Measurements from ENCODE around the gene SLCO4C1. TPM values are rescaled to one million over a fixed set of nuclear protein-coding genes. Genes with fewer than 3 reads are reported as not detected.
"Not testable (repeated sequence)": the region's sequence is repeated elsewhere in the genome, so short reads cannot be mapped to it uniquely, and the experiment has no call there.

The SLCO4C1 gene, protein sequence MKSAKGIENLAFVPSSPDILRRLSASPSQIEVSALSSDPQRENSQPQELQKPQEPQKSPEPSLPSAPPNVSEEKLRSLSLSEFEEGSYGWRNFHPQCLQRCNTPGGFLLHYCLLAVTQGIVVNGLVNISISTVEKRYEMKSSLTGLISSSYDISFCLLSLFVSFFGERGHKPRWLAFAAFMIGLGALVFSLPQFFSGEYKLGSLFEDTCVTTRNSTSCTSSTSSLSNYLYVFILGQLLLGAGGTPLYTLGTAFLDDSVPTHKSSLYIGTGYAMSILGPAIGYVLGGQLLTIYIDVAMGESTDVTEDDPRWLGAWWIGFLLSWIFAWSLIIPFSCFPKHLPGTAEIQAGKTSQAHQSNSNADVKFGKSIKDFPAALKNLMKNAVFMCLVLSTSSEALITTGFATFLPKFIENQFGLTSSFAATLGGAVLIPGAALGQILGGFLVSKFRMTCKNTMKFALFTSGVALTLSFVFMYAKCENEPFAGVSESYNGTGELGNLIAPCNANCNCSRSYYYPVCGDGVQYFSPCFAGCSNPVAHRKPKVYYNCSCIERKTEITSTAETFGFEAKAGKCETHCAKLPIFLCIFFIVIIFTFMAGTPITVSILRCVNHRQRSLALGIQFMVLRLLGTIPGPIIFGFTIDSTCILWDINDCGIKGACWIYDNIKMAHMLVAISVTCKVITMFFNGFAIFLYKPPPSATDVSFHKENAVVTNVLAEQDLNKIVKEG
- 0.10 and 0.11 TPM in 2 replicates for total RNA-seq
- long read RNA-seq = 0 reads

DNA sequence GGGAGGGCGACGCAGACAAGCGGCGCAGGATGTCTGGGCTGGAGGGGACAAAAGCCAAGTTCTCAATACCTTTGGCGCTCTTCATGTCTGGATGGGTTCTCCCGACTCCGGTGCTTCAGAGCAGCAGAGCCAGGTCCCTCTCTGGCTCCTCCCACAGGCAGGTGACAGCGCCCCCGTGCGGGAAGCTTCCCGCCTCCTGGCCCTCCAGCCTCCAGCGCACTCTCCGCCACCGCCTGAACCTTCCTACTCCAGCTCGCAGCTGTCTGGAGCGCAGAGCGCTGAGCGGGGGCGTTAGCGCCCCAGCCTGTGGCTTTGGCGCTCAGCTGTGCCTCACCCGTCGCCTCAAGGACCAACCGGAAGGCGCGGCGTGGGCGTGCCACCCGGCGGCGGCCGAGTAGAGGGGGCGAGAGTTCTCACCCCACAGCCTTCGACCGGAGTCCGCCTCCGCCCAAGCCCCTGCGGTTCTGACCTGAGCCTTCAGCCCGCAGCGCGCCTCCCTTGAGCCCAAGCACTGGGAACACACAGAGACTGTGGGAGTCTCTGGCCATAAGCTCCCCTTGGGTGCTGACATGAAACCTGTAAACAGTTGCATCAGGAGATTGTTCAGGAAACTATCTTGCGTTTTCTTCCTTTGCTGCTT lies at the start of gene SLCO4C1:
Gene SLCO4C1 (minus strand): TSS at position 107 of the 640 bp plus-strand sequence. CDS start 22 bp downstream, at position 85.
- Mint-ChIP-seq H3K27ac (ENCODE audit: unreplicated experiment) (no peak within 1 kb of the TSS), H3K4me3 (ENCODE audit: unreplicated experiment) (peak within 1 kb of the TSS; percentile 73), H3K36me3 (ENCODE audit: unreplicated experiment) (no peaks in the 10 kb centered on the region), H3K4me1 (ENCODE audit: unreplicated experiment) (peaks cover 14% of the 10 kb centered on the region), H3K27me3 (ENCODE audit: unreplicated experiment) (peaks cover 16% of the 10 kb centered on the region), H3K9me3 (ENCODE audit: unreplicated experiment) (no peaks in the 10 kb centered on the region)
- TF ChIP-seq, protein P1, sequence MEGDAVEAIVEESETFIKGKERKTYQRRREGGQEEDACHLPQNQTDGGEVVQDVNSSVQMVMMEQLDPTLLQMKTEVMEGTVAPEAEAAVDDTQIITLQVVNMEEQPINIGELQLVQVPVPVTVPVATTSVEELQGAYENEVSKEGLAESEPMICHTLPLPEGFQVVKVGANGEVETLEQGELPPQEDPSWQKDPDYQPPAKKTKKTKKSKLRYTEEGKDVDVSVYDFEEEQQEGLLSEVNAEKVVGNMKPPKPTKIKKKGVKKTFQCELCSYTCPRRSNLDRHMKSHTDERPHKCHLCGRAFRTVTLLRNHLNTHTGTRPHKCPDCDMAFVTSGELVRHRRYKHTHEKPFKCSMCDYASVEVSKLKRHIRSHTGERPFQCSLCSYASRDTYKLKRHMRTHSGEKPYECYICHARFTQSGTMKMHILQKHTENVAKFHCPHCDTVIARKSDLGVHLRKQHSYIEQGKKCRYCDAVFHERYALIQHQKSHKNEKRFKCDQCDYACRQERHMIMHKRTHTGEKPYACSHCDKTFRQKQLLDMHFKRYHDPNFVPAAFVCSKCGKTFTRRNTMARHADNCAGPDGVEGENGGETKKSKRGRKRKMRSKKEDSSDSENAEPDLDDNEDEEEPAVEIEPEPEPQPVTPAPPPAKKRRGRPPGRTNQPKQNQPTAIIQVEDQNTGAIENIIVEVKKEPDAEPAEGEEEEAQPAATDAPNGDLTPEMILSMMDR (IDR thresholded peaks at IDR 0.05) = peak; percentile 67
- peak; percentile 89 for DNase-seq (ENCODE audit: extremely low spot score, unreplicated experiment)

DNA sequence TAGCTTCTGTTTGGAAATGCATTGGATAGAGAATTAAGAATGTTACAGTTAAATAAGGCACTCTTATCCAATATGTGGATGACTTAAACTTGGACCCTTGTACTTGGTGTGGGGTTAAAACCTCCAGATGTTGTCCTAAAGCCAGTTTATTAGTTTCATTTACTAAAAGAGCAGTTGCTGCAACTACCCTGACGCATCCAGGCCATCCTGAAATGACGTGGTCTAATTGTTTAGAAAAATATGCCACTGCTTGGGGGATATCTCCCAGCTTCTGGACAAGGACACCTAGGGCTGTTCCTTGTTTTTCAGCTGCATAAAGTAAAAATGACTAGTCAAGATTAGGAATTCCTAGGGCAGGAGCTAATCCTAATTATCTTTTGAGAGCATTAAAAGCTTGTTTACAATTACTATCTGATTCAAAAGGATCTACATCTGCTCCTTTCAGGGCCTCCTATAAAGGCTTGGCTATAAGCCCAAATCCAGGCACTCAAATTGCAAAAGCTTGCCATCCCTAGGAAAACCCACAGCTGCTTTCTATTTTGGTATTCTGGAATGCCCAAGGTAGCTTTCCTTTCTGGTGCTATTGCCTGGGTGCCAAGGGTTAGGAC lies 45.7 kb upstream of the SLCO4C1 start:
- no peak for DNase-seq (ENCODE audit: extremely low spot score, unreplicated experiment)
- Mint-ChIP-seq H3K4me3 (ENCODE audit: unreplicated experiment) (no peak overlapping the region), H3K9me3 (ENCODE audit: unreplicated experiment) (no peaks in the 10 kb centered on the region), H3K4me1 (ENCODE audit: unreplicated experiment) (no peaks in the 10 kb centered on the region), H3K36me3 (ENCODE audit: unreplicated experiment) (no peaks in the 10 kb centered on the region), H3K27me3 (ENCODE audit: unreplicated experiment) (no peaks in the 10 kb centered on the region), H3K27ac (ENCODE audit: unreplicated experiment) (no peak overlapping the region)
- TF ChIP-seq, protein P1 (IDR thresholded peaks at IDR 0.05) = no peak

DNA sequence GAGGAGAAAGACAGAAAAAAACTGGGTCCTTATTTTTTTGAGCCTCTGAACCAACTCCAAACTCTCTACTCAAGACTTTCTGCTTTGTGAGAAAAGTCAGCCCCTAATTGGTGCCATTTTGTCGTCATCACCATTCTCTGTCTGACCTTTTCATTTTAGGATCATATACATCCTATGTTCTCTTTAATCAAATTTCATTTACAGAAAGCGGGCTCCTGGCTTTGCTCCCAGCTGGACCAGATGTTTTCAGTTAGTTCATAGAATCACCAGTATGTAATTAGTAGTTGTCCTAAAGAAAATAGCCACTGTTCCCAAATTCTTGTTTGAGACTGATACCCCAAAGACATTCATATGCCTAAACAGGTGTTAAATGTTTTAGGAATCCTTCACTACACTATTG lies 28.6 kb upstream of the SLCO4C1 start:
- no peaks in the 10 kb centered on the region for H3K4me1 Mint-ChIP-seq (ENCODE audit: unreplicated experiment)
- TF ChIP-seq, protein P1 (IDR thresholded peaks at IDR 0.05) = no peak
- no peak overlapping the region for H3K27ac Mint-ChIP-seq (ENCODE audit: unreplicated experiment)
- H3K27me3 Mint-ChIP-seq (ENCODE audit: unreplicated experiment) = peaks cover 6% of the 10 kb centered on the region
- H3K36me3 Mint-ChIP-seq (ENCODE audit: unreplicated experiment) = no peaks in the 10 kb centered on the region
- H3K9me3 Mint-ChIP-seq (ENCODE audit: unreplicated experiment) = no peaks in the 10 kb centered on the region
- no peak for DNase-seq (ENCODE audit: extremely low spot score, unreplicated experiment)
- no peak overlapping the region for H3K4me3 Mint-ChIP-seq (ENCODE audit: unreplicated experiment)

DNA sequence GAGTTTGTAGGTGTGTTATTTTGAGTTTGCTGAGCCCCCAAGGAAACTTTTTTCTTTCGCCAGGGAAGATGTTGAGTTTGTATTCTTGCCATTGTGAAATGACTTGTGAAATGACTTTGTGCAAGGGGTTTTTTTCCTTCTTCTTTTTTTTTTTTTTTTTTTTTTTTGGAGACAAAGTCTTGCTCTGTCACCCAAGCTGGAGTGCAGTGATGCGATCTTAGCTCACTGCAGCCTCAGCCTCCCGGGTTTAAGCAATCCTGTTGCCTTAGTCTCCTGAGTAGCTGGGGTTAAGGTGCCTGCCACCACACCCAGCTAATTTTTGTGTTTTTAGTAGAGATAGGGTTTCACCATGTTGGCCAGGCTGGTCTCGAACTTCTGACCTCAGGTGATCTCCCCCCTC lies 22.7 kb upstream of the SLCO4C1 start:
- not testable (repeated sequence) for H3K9me3 Mint-ChIP-seq (ENCODE audit: unreplicated experiment); H3K4me1 Mint-ChIP-seq (ENCODE audit: unreplicated experiment); H3K36me3 Mint-ChIP-seq (ENCODE audit: unreplicated experiment); H3K27me3 Mint-ChIP-seq (ENCODE audit: unreplicated experiment); DNase-seq (ENCODE audit: extremely low spot score, unreplicated experiment); H3K4me3 Mint-ChIP-seq (ENCODE audit: unreplicated experiment); H3K27ac Mint-ChIP-seq (ENCODE audit: unreplicated experiment)

DNA sequence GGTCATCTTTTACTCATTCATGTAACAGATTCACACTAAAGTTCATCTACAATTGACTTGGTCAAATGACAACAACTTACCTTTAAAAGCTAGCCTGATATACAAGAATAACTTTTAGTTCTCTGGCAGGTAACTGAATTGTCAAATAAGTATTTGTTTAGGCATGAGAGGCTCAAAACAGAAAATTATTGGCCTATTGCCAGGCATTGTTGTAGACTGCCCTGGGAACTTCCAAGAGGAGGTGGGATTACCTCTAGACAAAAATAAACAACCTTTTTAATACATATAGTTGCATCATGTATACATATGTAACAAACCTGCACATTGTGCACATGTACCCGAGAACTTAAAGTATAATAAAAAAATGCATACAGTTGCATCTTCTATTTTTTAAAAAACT lies 18.2 kb upstream of the SLCO4C1 start:
- Mint-ChIP-seq H3K4me1 (ENCODE audit: unreplicated experiment) (no peaks in the 10 kb centered on the region), H3K9me3 (ENCODE audit: unreplicated experiment) (no peaks in the 10 kb centered on the region), H3K27me3 (ENCODE audit: unreplicated experiment) (peaks cover 12% of the 10 kb centered on the region), H3K4me3 (ENCODE audit: unreplicated experiment) (no peak overlapping the region), H3K27ac (ENCODE audit: unreplicated experiment) (no peak overlapping the region), H3K36me3 (ENCODE audit: unreplicated experiment) (no peaks in the 10 kb centered on the region)
- TF ChIP-seq, protein P1 (IDR thresholded peaks at IDR 0.05) = no peak
- no peak for DNase-seq (ENCODE audit: extremely low spot score, unreplicated experiment)

All from osteocyte (in vitro differentiated cells).